Measurements from ENCODE around the gene TEF. TPM values are rescaled to one million over a fixed set of nuclear protein-coding genes. Genes with fewer than 3 reads are reported as not detected.
A peak's percentile ranks its signal among the peaks of the same experiment; 100 is the strongest.
"Not testable (repeated sequence)": the region's sequence is repeated elsewhere in the genome, so short reads cannot be mapped to it uniquely, and the experiment has no call there.

Gene TEF
- polyA plus RNA-seq, 1 donor = 5.6 TPM

DNA sequence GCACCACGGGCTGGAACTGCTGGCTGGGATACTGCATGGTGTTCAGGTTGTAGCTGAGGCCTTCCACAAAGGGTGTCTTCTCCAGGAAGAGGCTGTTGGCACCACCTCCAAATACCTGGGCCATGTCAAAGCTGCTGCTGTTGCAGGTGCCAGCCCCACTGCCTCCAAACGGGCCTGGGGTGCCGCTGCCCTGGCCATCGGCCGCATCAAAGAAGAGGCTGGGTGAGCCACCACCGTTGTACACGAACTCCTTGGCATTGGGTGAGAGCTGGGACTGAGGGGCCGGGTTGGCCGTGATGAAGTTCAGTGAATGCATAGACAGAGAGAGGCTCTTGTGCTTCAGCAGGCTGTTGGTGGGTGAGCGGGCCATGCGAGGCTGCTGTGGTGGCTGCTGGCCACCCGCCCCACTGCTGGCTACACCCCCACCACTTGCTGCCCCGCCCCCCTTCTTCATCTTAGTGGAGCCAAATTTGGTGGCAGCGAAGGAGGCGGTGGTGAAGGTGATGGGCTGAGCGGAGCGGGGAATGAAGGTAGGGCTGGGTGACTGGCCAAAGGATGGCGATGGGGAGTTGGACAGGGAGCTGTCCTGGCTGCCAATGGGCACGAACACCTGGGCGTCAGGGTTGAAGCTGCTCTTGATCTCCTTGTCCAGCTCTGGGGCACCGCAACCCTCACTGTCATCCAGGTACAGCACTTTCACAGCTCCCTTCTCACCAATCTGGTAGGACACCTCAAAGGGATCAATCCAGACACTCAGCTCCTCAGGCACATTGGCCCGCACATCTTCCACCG lies 54.8 kb downstream of the TEF start:
- DNase-seq = no peak
- Histone ChIP-seq H3K27me3 (ENCODE audit: control insufficient read depth, insufficient read depth, low read length) (no peaks in the 10 kb centered on the region), H3K4me1 (ENCODE audit: control insufficient read depth, insufficient read depth, low read length) (no peaks in the 10 kb centered on the region), H3K36me3 (ENCODE audit: control insufficient read depth, insufficient read depth, low read length) (peaks cover 76% of the 10 kb centered on the region), H3K9me3 (ENCODE audit: control insufficient read depth, low read depth, low read length) (no peaks in the 10 kb centered on the region), H3K27ac (ENCODE audit: low read length) (no peak overlapping the region), H3K4me3 (ENCODE audit: low read length) (no peak overlapping the region)
- WGBS (ENCODE audit: insufficient coverage, low lambda C conversion rate) = no CpG with 5 or more reads among the region's 23 CpGs

DNA sequence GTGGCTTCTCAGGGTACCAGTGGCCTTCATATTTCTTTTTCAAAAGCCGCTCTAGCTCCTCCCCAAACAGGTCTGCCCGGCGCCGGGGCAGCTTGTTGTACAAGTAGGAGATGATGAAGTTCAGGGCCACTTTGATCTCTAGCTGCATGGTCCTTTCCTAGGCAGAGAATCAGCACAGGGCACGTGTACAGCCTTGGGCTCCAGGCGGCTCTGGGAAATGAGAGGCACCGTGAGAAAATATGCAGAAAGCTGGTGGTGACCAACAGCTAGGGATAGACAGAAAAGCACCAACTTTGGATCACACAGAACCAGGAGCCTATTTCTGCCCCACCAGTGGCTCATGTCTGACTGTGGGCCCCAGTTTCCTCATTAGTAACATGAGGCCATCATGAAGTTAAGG lies 55.5 kb downstream of the TEF start:
- no peak for DNase-seq
- Histone ChIP-seq H3K27me3 (ENCODE audit: control insufficient read depth, insufficient read depth, low read length) (no peaks in the 10 kb centered on the region), H3K36me3 (ENCODE audit: control insufficient read depth, insufficient read depth, low read length) (peaks cover 71% of the 10 kb centered on the region), H3K27ac (ENCODE audit: low read length) (no peak overlapping the region), H3K4me1 (ENCODE audit: control insufficient read depth, insufficient read depth, low read length) (no peaks in the 10 kb centered on the region), H3K9me3 (ENCODE audit: control insufficient read depth, low read depth, low read length) (no peaks in the 10 kb centered on the region), H3K4me3 (ENCODE audit: low read length) (no peak overlapping the region)
- no CpG with 5 or more reads among the region's 7 CpGs for WGBS (ENCODE audit: insufficient coverage, low lambda C conversion rate)

DNA sequence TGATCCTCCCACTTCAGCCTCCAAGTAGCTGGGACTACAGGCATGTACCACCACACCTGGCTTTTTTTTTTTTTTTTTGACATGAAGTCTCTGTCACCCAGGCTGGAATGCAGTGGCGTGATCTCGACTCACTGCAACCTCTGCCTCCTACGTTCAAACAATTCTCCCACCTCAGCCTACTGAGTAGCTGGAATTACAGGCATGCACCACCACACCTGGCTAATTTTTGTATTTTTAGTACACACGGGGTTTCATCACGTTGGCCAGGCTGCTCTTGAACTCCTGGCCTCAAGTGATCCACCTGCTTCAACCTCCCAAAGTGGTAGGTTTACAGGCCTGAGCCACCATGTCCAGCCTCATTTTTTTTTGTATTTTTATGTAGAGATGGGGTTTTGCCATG lies 58.8 kb downstream of the TEF start:
- peaks cover 58% of the 10 kb centered on the region for H3K36me3 ChIP-seq (ENCODE audit: control insufficient read depth, insufficient read depth, low read length)
- WGBS (ENCODE audit: insufficient coverage, low lambda C conversion rate) = no CpG with 5 or more reads among the region's 5 CpGs

DNA sequence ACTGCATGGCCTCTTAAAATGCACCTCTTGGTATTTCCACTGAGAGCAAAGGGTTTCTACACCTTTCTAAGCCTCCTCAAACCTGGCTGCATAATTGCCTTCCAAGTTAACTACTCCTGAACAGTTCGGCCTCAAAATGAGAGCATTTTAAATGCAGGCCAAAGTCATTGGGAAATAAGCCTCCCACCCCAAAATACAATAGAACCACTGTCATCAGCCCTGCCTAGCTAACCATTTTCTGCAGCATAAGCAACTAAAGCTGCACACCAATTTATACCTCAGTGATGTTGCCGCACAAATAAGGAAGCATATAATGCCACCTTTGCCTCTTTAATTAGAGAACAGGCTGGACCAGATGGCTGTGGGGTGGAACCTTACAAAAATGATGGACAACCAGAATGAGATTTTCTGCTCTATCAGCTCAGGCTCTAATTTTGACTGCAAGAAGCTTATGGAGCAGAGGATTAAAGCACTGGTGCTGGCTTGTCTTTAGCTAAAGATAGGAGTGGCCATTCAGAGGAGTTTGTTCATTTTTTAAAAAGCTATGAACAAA lies 60.6 kb downstream of the TEF start:
- no peak for DNase-seq
- no peak overlapping the region for H3K4me3 ChIP-seq (ENCODE audit: low read length)
- H3K27me3 ChIP-seq (ENCODE audit: control insufficient read depth, insufficient read depth, low read length) = no peaks in the 10 kb centered on the region
- peaks cover 41% of the 10 kb centered on the region for H3K36me3 ChIP-seq (ENCODE audit: control insufficient read depth, insufficient read depth, low read length)
- H3K4me1 ChIP-seq (ENCODE audit: control insufficient read depth, insufficient read depth, low read length) = no peaks in the 10 kb centered on the region
- WGBS (ENCODE audit: insufficient coverage, low lambda C conversion rate) = no CpG with 5 or more reads among the region's 2 CpGs
- no peak overlapping the region for H3K27ac ChIP-seq (ENCODE audit: low read length)
- no peaks in the 10 kb centered on the region for H3K9me3 ChIP-seq (ENCODE audit: control insufficient read depth, low read depth, low read length)

More for the DNA sequence above, 58.8 kb downstream of the TEF start:
- DNase-seq; H3K4me3 ChIP-seq (ENCODE audit: low read length); H3K27ac ChIP-seq (ENCODE audit: low read length); H3K27me3 ChIP-seq (ENCODE audit: control insufficient read depth, insufficient read depth, low read length); H3K4me1 ChIP-seq (ENCODE audit: control insufficient read depth, insufficient read depth, low read length); H3K9me3 ChIP-seq (ENCODE audit: control insufficient read depth, low read depth, low read length): not testable (repeated sequence)

DNA sequence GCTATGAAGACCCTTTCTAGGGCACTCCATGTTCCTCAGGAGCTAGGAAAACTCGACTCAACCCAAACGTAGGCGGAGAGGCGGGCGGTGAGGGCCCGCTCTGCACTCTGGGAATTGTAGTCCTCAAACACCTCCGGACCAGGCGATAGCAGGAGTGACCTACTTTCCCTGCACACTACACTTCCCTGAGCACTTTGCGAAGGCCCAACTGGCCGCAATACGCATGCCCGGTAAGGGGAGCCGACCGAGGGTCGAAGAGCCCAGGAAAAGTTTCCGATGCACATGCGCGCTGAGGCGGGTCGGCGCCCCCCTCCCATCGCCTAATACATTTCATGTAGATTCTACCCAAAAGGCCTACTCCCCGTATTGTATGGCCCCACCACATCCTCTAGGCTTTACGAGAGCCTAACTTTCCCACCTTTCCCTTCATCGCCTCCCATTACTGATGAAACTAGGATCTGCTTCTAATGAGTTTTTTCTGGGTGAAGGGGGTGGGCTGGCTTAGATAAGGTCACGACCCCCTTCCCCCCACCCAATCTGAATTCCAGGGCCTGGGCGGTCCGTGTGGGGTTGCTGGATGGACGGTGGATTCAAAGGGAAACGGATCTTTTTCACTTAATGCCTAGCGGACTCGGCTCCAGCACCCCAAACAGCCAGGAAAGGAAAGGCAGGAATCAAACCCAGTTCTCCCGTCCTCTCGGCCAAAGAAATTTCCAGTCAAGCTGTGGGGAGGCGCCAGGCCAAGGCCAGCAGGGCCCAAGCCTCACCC lies 62.8 kb downstream of the TEF start:
- Histone ChIP-seq H3K9me3 (ENCODE audit: control insufficient read depth, low read depth, low read length) (no peaks in the 10 kb centered on the region), H3K4me3 (ENCODE audit: low read length) (peak overlapping the region; percentile 75), H3K27ac (ENCODE audit: low read length) (peak overlapping the region; percentile 97), H3K36me3 (ENCODE audit: control insufficient read depth, insufficient read depth, low read length) (peaks cover 25% of the 10 kb centered on the region), H3K27me3 (ENCODE audit: control insufficient read depth, insufficient read depth, low read length) (no peaks in the 10 kb centered on the region), H3K4me1 (ENCODE audit: control insufficient read depth, insufficient read depth, low read length) (peaks cover 5% of the 10 kb centered on the region)
- peak; percentile 96 to 97 for DNase-seq
- WGBS (ENCODE audit: insufficient coverage, low lambda C conversion rate) = no CpG with 5 or more reads among the region's 35 CpGs

DNA sequence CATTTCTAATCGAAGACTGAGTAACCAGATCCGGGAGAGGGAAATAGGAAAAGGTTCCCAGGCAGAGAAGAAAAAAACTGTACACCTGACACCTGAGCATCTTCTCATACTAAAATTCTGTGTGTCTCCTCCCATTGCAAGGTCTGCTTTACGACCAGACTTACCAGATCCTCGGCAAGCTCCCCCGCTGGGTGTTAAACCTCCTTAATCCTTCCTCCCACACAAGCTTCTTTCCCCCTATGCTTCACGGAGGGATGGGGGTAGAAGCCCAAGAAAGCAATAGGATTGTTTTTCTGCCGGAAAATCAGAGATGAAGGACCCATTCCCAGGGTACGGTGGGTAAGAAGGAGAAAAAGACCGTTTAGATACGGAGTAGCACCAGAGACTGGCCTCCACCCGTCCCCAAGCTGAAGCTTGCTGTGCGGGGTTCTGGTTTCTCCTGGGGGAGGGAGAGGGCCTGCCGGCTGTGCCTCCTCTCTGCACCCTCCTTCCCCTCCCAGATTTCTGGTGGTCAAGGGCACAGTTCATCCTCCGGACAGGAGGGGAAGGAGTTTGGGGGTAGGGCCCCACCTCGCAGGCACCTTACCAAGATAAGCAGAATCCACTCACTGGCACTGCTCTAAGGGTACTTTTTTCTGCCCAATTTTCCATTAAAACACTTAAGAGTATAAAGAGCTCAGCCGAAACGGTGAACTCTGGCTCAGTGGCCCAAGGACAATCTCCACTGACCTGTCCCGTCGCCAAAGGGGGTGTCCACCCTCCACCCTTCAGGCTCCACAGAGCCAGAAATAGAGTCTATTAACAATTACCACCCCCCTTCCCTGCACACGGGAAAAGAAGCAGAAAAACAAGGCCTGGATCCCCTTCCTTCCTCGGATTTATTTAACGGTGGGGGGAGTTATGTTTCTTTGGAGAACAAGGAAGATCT lies 63.7 kb downstream of the TEF start:
- DNase-seq = peak; percentile 21 to 46
- H3K27me3 ChIP-seq (ENCODE audit: control insufficient read depth, insufficient read depth, low read length) = no peaks in the 10 kb centered on the region
- H3K4me3 ChIP-seq (ENCODE audit: low read length) = peak overlapping the region; percentile 75
- peaks cover 5% of the 10 kb centered on the region for H3K4me1 ChIP-seq (ENCODE audit: control insufficient read depth, insufficient read depth, low read length)
- H3K27ac ChIP-seq (ENCODE audit: low read length) = peak overlapping the region; percentile 97
- no peaks in the 10 kb centered on the region for H3K9me3 ChIP-seq (ENCODE audit: control insufficient read depth, low read depth, low read length)
- no CpG with 5 or more reads among the region's 22 CpGs for WGBS (ENCODE audit: insufficient coverage, low lambda C conversion rate)
- H3K36me3 ChIP-seq (ENCODE audit: control insufficient read depth, insufficient read depth, low read length) = peaks cover 19% of the 10 kb centered on the region

DNA sequence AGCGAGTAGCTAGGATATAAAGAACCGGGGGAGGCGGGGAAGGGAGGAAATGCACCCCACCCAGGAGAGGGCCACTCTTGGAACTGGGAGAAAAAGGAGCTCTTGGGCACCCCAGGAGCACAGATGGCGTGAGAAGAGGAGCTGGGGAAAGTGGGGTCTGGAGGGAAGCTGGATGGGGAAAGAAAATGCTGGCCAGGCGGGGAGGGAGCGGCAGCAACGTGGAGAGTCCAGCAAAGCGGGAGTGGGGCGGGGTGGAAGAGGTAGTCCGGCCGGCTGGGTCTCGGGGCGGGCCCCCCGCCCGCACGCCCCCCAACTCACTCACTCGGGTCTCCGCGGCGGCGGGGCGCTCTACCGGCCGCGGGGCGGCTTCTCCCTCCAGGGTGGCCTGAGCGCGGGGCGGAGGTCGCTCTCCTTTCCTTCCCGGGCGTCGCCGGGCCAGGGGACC lies 64.3 kb downstream of the TEF start:
- peak overlapping the region; percentile 75 for H3K4me3 ChIP-seq (ENCODE audit: low read length)
- DNase-seq = no peak
- H3K36me3 ChIP-seq (ENCODE audit: control insufficient read depth, insufficient read depth, low read length) = peaks cover 13% of the 10 kb centered on the region
- H3K4me1 ChIP-seq (ENCODE audit: control insufficient read depth, insufficient read depth, low read length) = peaks cover 5% of the 10 kb centered on the region
- H3K27me3 ChIP-seq (ENCODE audit: control insufficient read depth, insufficient read depth, low read length) = no peaks in the 10 kb centered on the region
- no CpG with 5 or more reads among the region's 34 CpGs for WGBS (ENCODE audit: insufficient coverage, low lambda C conversion rate)
- no peaks in the 10 kb centered on the region for H3K9me3 ChIP-seq (ENCODE audit: control insufficient read depth, low read depth, low read length)
- peak overlapping the region; percentile 97 for H3K27ac ChIP-seq (ENCODE audit: low read length)

DNA sequence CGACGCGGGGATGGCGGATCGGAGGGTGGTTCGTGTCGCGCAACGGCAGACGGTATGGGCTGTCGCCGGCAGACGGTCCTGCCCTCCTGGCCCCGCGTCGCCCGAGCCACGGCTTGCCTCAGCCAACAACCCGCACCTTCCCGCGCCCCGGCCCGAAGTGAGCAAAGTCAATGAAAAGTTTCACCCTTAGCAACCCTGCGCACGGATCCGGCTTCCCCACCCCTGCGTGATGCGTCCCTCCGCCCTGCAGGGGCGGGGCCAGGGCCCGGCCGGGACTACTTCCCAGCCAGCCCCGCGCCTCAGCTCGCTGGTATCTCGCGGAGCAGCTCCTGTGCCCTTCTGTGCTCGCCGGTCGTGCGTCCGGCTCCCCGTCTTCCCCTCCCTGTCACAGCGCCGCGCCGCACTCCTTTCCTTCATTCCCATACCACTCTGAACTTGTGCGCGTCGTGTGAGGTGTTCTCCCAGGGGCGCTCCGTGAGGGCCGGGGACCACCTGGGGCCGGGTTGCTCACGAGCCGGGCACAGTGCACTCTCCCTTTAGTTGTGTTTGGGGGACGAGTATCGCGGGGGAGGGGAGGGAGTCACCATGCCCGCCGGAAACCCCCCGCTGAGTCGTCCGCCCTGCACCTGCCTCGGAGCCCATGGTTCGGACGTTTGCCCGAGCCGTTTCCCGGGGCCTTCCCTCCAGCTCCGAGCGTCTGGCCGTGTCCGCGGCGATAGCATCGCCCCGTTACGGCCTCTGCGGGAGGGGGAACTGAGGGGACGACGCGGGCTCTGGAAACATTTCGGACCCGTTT lies 65.1 kb downstream of the TEF start, which contains the start of gene TOB2:
Gene TOB2 (minus strand): TSS at position 163 of the 796 bp plus-strand sequence. CDS start 9,456 bp downstream, outside the sequence.
- WGBS (ENCODE audit: insufficient coverage, low lambda C conversion rate) = no CpG with 5 or more reads among the region's 85 CpGs
- H3K27ac ChIP-seq (ENCODE audit: low read length) = peak within 1 kb of the TSS; percentile 97
- H3K4me1 ChIP-seq (ENCODE audit: control insufficient read depth, insufficient read depth, low read length) = peaks cover 5% of the 10 kb centered on the region
- DNase-seq = peak; percentile 95 to 98
- H3K4me3 ChIP-seq (ENCODE audit: low read length) = peak within 1 kb of the TSS; percentile 75
- no peaks in the 10 kb centered on the region for H3K9me3 ChIP-seq (ENCODE audit: control insufficient read depth, low read depth, low read length)
- peaks cover 12% of the 10 kb centered on the region for H3K36me3 ChIP-seq (ENCODE audit: control insufficient read depth, insufficient read depth, low read length)
- H3K27me3 ChIP-seq (ENCODE audit: control insufficient read depth, insufficient read depth, low read length) = no peaks in the 10 kb centered on the region

DNA sequence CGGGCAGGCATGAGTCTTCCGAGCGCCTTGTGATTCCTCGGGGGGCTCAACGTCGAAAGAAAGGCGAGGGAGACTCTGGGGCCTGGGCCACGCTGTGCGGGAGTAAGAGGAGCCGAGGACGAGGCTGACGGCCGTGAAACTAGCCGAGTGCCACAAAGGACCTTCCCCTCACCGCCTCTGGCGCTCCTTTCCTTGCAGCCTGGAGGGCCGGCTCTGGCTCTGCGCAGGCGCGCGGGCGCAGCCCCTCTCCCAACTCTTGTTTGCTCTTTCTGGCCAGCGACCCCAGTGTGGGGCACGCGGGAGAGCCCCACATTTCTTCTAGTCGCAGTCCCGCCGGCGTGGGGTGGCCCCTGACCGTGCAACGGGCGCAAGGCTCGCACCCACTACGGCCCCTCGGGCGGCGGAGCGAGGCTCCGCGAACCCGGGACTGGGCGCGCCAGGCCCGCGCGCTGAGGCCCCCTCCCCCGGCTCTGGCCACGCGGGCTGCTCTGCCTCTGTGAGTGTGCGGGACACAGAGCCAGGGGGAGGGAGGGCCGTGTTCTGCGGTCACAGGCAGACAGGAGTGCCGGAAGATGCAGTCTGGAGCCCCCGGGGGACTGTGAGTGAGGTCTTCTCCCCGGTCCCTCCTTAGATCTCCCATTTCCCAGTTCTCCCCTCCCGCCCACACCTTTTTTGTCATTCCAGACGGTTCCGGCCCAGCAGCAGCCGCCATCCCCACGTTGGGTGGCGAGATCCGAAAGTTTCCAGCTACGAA lies 65.9 kb downstream of the TEF start:
- 0% methylated on average over 1 of the region's 63 CpGs for WGBS (ENCODE audit: insufficient coverage, low lambda C conversion rate)
- H3K27me3 ChIP-seq (ENCODE audit: control insufficient read depth, insufficient read depth, low read length) = no peaks in the 10 kb centered on the region

More for the DNA sequence above, 65.9 kb downstream of the TEF start:
- peaks cover 5% of the 10 kb centered on the region for H3K4me1 ChIP-seq (ENCODE audit: control insufficient read depth, insufficient read depth, low read length)
- H3K4me3 ChIP-seq (ENCODE audit: low read length) = peak overlapping the region; percentile 75
- H3K9me3 ChIP-seq (ENCODE audit: control insufficient read depth, low read depth, low read length) = no peaks in the 10 kb centered on the region
- peak; percentile 58 to 78 for DNase-seq
- peaks cover 7% of the 10 kb centered on the region for H3K36me3 ChIP-seq (ENCODE audit: control insufficient read depth, insufficient read depth, low read length)
- H3K27ac ChIP-seq (ENCODE audit: low read length) = peak overlapping the region; percentile 97

Data from large intestine (tissue), 3 donors.